Endothelial cell of umbilical vein (primary cell): Measurements from ENCODE around the gene DARS2. TPM values are rescaled to one million over a fixed set of nuclear protein-coding genes. Genes with fewer than 3 reads are reported as not detected.
A peak's percentile ranks its signal among the peaks of the same experiment; 100 is the strongest.

ENCODE experiments used
- BruUV-seq: library from RNA; stranded (reverse); fragments of 400-500 nt; replicated peaks from 2 replicates; lab custom pipeline; 2021; lab: Mats Ljungman, UMichigan
- CTCF ChIA-PET: fragments of 300-600, 350-600 bp; sonication (Branson Sonifier 250); formaldehyde crosslinking; loops from one replicate; lab custom pipeline; 2021; ENCODE audit warnings: antibody characterized with exemption, inconsistent platforms; lab: Charles Lee
- POLR2A ChIA-PET: fragments of 300-600, 350-600 bp; sonication (Branson Sonifier 250); formaldehyde crosslinking; loops from one replicate; lab custom pipeline; 2021; ENCODE audit warnings: antibody characterized with exemption, inconsistent platforms; lab: Charles Lee
- DNase-seq: peaks from one replicate; pipeline ENCODE4 v3.0.0-alpha.2; 2011; ENCODE audit warnings: low read depth, low spot score
- FAIRE-seq: peaks from 2 replicates; lab custom pipeline; 2011; peaks lifted over from hg19 to GRCh38; lab: Jason Lieb, UNC
- H2AFZ ChIP-seq: 2 replicates; pipeline ENCODE4 v1.6.0; 2012; ENCODE audit warnings: low read depth, low read length, control low read depth, inconsistent platforms
- H3K27ac ChIP-seq: 2 replicates; pipeline ENCODE4 v1.5.1; 2011; ENCODE audit warnings: low read depth, mild to moderate bottlenecking, control low read depth, low read length, moderate library complexity; ENCODE audit not compliant: insufficient read depth
- H3K27me3 ChIP-seq, 2 experiments: 2 replicates each; pipeline versions ENCODE4 v1.6.0 to v1.6.1; 2011; ENCODE audit warnings: low read length in 2 of 2, mixed read lengths in 1 of 2; ENCODE audit not compliant: control insufficient read depth in 2 of 2, insufficient read depth in 2 of 2
- H3K36me3 ChIP-seq, 2 experiments: 2 replicates in 1 of 2; 3 replicates in 1 of 2; pipeline ENCODE4 v1.5.1; 2011; ENCODE audit warnings: low read length in 2 of 2, mild to moderate bottlenecking in 1 of 2, moderate library complexity in 1 of 2; ENCODE audit not compliant: control insufficient read depth in 2 of 2, insufficient read depth in 2 of 2; ENCODE audit errors: extremely low read depth in 1 of 2
- H3K4me1 ChIP-seq: 3 replicates; pipeline ENCODE4 v1.5.1; 2011; ENCODE audit warnings: mild to moderate bottlenecking, low read length; ENCODE audit not compliant: control insufficient read depth, insufficient read depth; ENCODE audit errors: extremely low read depth
- H3K4me2 ChIP-seq: 2 replicates; pipeline ENCODE4 v1.6.1; 2011; ENCODE audit warnings: low read length, control low read depth, mixed read lengths; ENCODE audit not compliant: insufficient read depth
- H3K4me3 ChIP-seq, 3 experiments: fragments of 200-600 bp in 1 of 3; sonication (generic), shearing (Covaris generic) in 1 of 3; replicated peaks in 1 of 3; 2 replicates each; pipeline ENCODE4 v1.5.1; 2011 to 2016; ENCODE audit warnings: control low read depth in 3 of 3, low read length in 3 of 3, mild to moderate bottlenecking in 2 of 3, inconsistent platforms in 1 of 3, low read depth in 1 of 3, moderate library complexity in 1 of 3; ENCODE audit not compliant: insufficient read depth in 1 of 3
- H3K79me2 ChIP-seq: 2 replicates; pipeline ENCODE4 v1.6.0; 2012; ENCODE audit warnings: low read length, inconsistent platforms; ENCODE audit not compliant: control insufficient read depth, insufficient read depth
- H3K9ac ChIP-seq: replicated peaks from 2 replicates; pipeline ENCODE3; 2011; ENCODE audit warnings: low read length, control low read depth; ENCODE audit not compliant: insufficient read depth; ENCODE audit errors: extremely low read depth
- H3K9me1 ChIP-seq: replicated peaks from 3 replicates; pipeline ENCODE4 v1.6.0; 2011; ENCODE audit warnings: mild to moderate bottlenecking, low read length; ENCODE audit not compliant: control insufficient read depth, insufficient read depth; ENCODE audit errors: extremely low read depth
- H3K9me3 ChIP-seq: replicated peaks from 2 replicates; pipeline ENCODE4 v1.5.1; 2012; ENCODE audit warnings: low read length, inconsistent platforms; ENCODE audit not compliant: control insufficient read depth, insufficient read depth
- H4K20me1 ChIP-seq: replicated peaks from 2 replicates; pipeline ENCODE3; 2011; ENCODE audit warnings: mild to moderate bottlenecking, low read length; ENCODE audit not compliant: control insufficient read depth, insufficient read depth; ENCODE audit errors: extremely low read depth
- EZH2 ChIP-seq: IDR thresholded peaks from 2 replicates; pipeline ENCODE4 v1.6.1; 2012; ENCODE audit warnings: borderline replicate concordance, low read depth, mild to moderate bottlenecking, moderate library complexity, low read length, inconsistent platforms; ENCODE audit not compliant: severe bottlenecking
- FOS ChIP-seq: IDR thresholded peaks from 2 replicates; pipeline ENCODE4 v1.6.1; 2011; ENCODE audit warnings: mild to moderate bottlenecking, low read length, moderate library complexity, borderline replicate concordance; ENCODE audit not compliant: insufficient read depth
- GATA2 ChIP-seq: IDR thresholded peaks from 2 replicates; pipeline ENCODE4 v1.7.0; 2011; ENCODE audit warnings: low read depth, mild to moderate bottlenecking, moderate library complexity, mixed read lengths, low read length; ENCODE audit not compliant: insufficient read length, insufficient read depth
- JUN ChIP-seq: IDR thresholded peaks from 2 replicates; pipeline ENCODE4 v1.6.1; 2011; ENCODE audit warnings: borderline replicate concordance, low read depth; ENCODE audit not compliant: insufficient read length, insufficient read depth
- MYC ChIP-seq: IDR thresholded peaks from one replicate; pipeline ENCODE4 v1.6.1; 2011; ENCODE audit warnings: mild to moderate bottlenecking, low read depth, low read length
- POLR2A ChIP-seq: IDR thresholded peaks from 2 replicates; pipeline ENCODE4 v1.6.1; 2012; ENCODE audit warnings: low read depth, mild to moderate bottlenecking, control low read depth, low read length
- POLR2AphosphoS5 ChIP-seq: IDR thresholded peaks from 2 replicates; pipeline ENCODE4 v1.6.1; 2012; ENCODE audit warnings: low read depth, mild to moderate bottlenecking, control low read depth, low read length, moderate library complexity; ENCODE audit not compliant: insufficient read depth
- dilution Hi-C: fragments of 300-500 bp; cut with MboI; formaldehyde crosslinking; loops from one replicate; pipeline ENCODE4 v1.15.0; 2019; ENCODE audit warnings: low sequenced_read_pairs; ENCODE audit not compliant: extremely low pct_ligation_motif_present
- intact Hi-C: fragments of 100-400 bp; cut with micrococcal nuclease; formaldehyde crosslinking; loops from one replicate; pipeline ENCODE4 v1.10.0; 2022
- polyA plus RNA-seq, 4 experiments: library from polyadenylated mRNA; depleted of rRNA in 3 of 4; stranded (reverse) in 3 of 4; unstranded in 1 of 4; fragments of >200 nt; gene quantifications; 2 replicates each; pipeline versions ENCODE4 v1.2.1 to v1.2.3, GENCODE V29; 2011 to 2012; ENCODE audit warnings: missing spikeins in 1 of 4
- total RNA-seq: library from RNA; stranded (reverse); gene quantifications from 2 replicates; pipeline ENCODE4 v1.2.3, GENCODE V29; 2021
- TF ChIP-seq, protein P1 (sequence below): IDR thresholded peaks from 2 replicates; pipeline ENCODE4 v1.6.1; 2011; ENCODE audit not compliant: insufficient read depth, insufficient read length
- TF ChIP-seq, protein P2 (sequence below), 2 donors: IDR thresholded peaks; 1 replicate in 1 of 2; 2 replicates in 1 of 2; pipeline ENCODE4 v1.5.1; 2011; ENCODE audit warnings: low read length in 2 of 2, mild to moderate bottlenecking in 2 of 2, moderate library complexity in 2 of 2, control low read depth in 1 of 2, inconsistent platforms in 1 of 2, low read depth in 1 of 2; ENCODE audit not compliant: insufficient read depth in 1 of 2; ENCODE audit errors: extremely low read depth in 1 of 2

The DARS2 gene
- total and polyA plus RNA-seq, 2 donors (not counting 3 experiments of a cell fraction or from before 2014, with no cell fraction given), result 17.4 to 33.6 TPM

DNA sequence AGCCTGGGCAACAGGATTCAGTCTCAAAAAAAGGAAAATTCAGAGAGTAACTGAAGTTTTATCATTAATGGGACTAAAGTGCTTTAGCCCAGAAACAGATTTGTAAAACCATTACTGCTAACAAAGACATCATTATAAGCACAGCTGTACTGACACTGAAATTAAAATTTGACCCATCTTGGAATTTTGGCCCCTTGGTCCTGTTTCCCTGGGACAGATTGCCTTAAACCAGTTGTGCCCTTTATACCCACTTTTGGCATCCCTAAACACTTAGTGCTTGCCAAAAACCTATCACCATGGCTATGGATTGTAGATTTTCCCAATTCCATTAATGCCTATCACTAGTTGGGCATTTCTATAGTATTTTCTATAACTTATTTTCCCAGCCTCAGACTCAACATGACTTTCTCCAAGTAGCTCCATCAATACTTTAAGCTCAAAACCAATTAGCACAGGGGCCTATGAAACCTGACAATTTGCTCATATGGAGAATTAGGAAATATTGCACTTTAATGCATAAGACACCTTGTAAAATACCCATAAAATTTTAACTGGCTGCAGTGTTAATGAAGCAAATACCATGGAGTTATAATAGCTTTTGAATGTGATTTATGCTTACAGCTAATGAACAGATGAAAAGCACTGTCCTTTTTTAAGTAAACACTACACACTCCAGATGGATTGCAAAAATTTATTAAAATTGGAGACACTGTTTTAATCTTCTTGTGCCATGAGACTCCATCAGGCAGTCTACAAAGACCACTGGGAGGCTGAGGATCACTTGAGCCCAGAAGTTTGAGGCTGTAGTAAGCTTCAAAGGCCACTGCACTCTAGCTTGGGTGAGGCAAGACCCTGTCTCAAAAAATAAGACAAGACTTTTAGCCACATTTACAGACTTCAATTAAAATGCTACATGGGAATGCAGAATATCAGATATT is 39.0 kb downstream of the DARS2 start:
- FAIRE-seq (no peak), DNase-seq (no peak)
- Histone ChIP-seq H3K9me3 (no peaks in the 10 kb centered on the region), H3K4me1 (peaks cover 19% of the 10 kb centered on the region), H3K4me2 (peak overlapping the region; percentile 95), H3K9ac (no peak overlapping the region), H2AFZ (no peak overlapping the region), H4K20me1 (peaks cover 8% of the 10 kb centered on the region), H3K9me1 (no peaks in the 10 kb centered on the region), H3K79me2 (peaks cover 37% of the 10 kb centered on the region), H3K27me3 (no peaks in the 10 kb centered on the region), H3K4me3 (no peak overlapping the region), H3K27ac (peak overlapping the region; percentile 10), H3K36me3 (peaks cover 18 to 40% of the 10 kb centered on the region in 2 experiments)
- no TSS peak for BruUV-seq
- TF ChIP-seq POLR2A, result peak; percentile 83
- no peak for TF ChIP-seq POLR2AphosphoS5
- POLR2A ChIA-PET, result interaction anchor here (1.4 to 1.6 kb wide), 2 partner anchors 12 to 159 kb away, joined by 4 read pairs; partner anchors contain the start of gene RC3H1
- intact Hi-C loops, result no loop called here
- dilution Hi-C loops, result no loop called here
- CTCF ChIA-PET, result interaction anchor here (1.0 kb wide), 1 partner anchor 434 kb away, joined by 3 read pairs; no protein-coding TSS in a partner anchor

DNA sequence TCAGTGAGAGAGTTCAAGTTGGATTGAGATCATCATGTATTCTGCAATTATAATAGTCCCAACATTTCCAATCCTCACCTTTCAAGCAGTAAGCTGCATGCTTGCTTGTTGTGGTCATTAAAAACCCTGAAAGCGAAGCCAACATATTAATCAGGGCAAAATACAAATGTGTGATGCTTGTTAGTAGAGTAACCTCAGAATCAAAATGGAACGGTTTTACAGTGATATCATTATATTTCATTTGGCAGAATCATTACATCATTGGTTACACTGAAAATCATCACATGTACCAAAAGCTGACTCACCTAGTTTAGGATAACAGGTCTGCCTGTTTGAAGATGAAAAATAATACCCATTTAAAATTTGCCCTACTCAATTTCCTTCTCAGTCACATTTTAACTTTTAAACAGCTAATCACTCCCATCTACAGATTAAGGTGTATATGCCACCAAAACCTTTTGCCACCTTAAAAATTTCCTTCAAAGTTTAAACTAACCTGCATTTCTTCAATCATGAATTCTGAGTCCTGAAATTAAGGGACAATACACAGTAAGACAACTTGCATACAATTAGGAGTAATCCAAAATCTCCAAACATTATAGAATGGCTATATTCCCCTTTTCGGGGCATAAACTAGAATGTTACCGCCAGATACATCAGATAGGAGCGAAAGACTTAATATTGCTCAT is 39.9 kb downstream of the DARS2 start:
- H3K4me1 ChIP-seq, result peaks cover 25% of the 10 kb centered on the region
- POLR2A ChIA-PET, result interaction anchor here (1.0 to 1.6 kb wide), 3 partner anchors 10 to 158 kb away, joined by 4 read pairs; partner anchors contain the start of gene RC3H1
- H3K4me3 ChIP-seq, result peak overlapping the region in 2 of 3 experiments; percentile 27 to 99
- peaks cover 8% of the 10 kb centered on the region for H4K20me1 ChIP-seq
- H3K9me1 ChIP-seq, result no peaks in the 10 kb centered on the region
- intact Hi-C loops (no loop called here), dilution Hi-C loops (no loop called here)
- no TSS peak for BruUV-seq
- DNase-seq (no peak), FAIRE-seq (no peak)
- TF ChIP-seq, protein P1, sequence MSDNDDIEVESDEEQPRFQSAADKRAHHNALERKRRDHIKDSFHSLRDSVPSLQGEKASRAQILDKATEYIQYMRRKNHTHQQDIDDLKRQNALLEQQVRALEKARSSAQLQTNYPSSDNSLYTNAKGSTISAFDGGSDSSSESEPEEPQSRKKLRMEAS, result no peak
- TF ChIP-seq JUN, result no peak
- TF ChIP-seq MYC, result no peak
- no peak for TF ChIP-seq EZH2
- no peak for TF ChIP-seq POLR2AphosphoS5
- TF ChIP-seq, protein P2, sequence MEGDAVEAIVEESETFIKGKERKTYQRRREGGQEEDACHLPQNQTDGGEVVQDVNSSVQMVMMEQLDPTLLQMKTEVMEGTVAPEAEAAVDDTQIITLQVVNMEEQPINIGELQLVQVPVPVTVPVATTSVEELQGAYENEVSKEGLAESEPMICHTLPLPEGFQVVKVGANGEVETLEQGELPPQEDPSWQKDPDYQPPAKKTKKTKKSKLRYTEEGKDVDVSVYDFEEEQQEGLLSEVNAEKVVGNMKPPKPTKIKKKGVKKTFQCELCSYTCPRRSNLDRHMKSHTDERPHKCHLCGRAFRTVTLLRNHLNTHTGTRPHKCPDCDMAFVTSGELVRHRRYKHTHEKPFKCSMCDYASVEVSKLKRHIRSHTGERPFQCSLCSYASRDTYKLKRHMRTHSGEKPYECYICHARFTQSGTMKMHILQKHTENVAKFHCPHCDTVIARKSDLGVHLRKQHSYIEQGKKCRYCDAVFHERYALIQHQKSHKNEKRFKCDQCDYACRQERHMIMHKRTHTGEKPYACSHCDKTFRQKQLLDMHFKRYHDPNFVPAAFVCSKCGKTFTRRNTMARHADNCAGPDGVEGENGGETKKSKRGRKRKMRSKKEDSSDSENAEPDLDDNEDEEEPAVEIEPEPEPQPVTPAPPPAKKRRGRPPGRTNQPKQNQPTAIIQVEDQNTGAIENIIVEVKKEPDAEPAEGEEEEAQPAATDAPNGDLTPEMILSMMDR (IDR thresholded peaks at IDR 0.05; ENCODE audit: extremely low read depth in 1 of 2, insufficient read depth in 1 of 2, low read depth in 1 of 2, low read length in 2 of 2), result no peak
- no peak for TF ChIP-seq FOS
- TF ChIP-seq GATA2, result no peak
- TF ChIP-seq POLR2A, result no peak
- peaks cover 18 to 40% of the 10 kb centered on the region in 2 experiments for H3K36me3 ChIP-seq
- H3K9ac ChIP-seq, result no peak overlapping the region
- peak overlapping the region; percentile 13 for H3K27ac ChIP-seq
- no peaks in the 10 kb centered on the region for H3K9me3 ChIP-seq
- CTCF ChIA-PET, result interaction anchor here (1.6 to 2.2 kb wide), 2 partner anchors 40 to 435 kb away, joined by 4 to 6 read pairs; partner anchors contain the start of gene DARS2
- peak overlapping the region; percentile 95 for H3K4me2 ChIP-seq
- no peaks in the 10 kb centered on the region for H3K27me3 ChIP-seq
- H2AFZ ChIP-seq, result no peak overlapping the region
- H3K79me2 ChIP-seq, result peaks cover 37% of the 10 kb centered on the region
